Measurements from ENCODE around the gene OR4D11.
"Not testable (repeated sequence)": the region's sequence is repeated elsewhere in the genome, so short reads cannot be mapped to it uniquely, and the experiment has no call there.

Gene OR4D11

GRCh38 chr11:59503276-59503675 is at the start of gene OR4D11:
Gene OR4D11 (plus strand): TSS chr11:59503576. CDS start chr11:59503576, 0 bp downstream.
- no peak for DNase-seq

- no peak for DNase-seq
Observed at GRCh38 chr11:59456661-59457060, 46.7 kb upstream of the OR4D11 start, which contains the start of gene OR4D6. Gene OR4D6 (plus strand): TSS chr11:59456961. CDS start chr11:59456961, 0 bp downstream.

GRCh38 chr11:59459916-59460315 is 43.5 kb upstream of the OR4D11 start:
- DNase-seq: no peak

GRCh38 chr11:59463190-59463641 is 40.2 kb upstream of the OR4D11 start:
- no peak for DNase-seq

- no peak for DNase-seq
Observed at GRCh38 chr11:59473015-59473414, 30.4 kb upstream of the OR4D11 start, which contains the start of gene OR4D10. Gene OR4D10 (plus strand): TSS chr11:59473315. CDS start chr11:59477430, 4,115 bp downstream.

GRCh38 chr11:59475176-59475575 is 28.2 kb upstream of the OR4D11 start:
- no peak for DNase-seq

GRCh38 chr11:59479906-59480305 is 23.5 kb upstream of the OR4D11 start:
- DNase-seq: no peak

- DNase-seq: no peak
Observed at GRCh38 chr11:59480359-59480758, 23.0 kb upstream of the OR4D11 start.

GRCh38 chr11:59501931-59502330 is 1.4 kb upstream of the OR4D11 start:
- no peak for DNase-seq

GRCh38 chr11:59510941-59511589 is 7.7 kb downstream of the OR4D11 start, which contains the start of gene OR4D9:
Gene OR4D9 (plus strand): TSS chr11:59511539. CDS start chr11:59514913, 3,374 bp downstream.
- no peak for DNase-seq

- DNase-seq: no peak
Observed at GRCh38 chr11:59511675-59512074, 8.3 kb downstream of the OR4D11 start.

GRCh38 chr11:59520139-59520538 is 16.8 kb downstream of the OR4D11 start:
- not testable (repeated sequence) for DNase-seq

GRCh38 chr11:59520741-59521140 is 17.4 kb downstream of the OR4D11 start:
- DNase-seq: no peak

- no peak for DNase-seq
Observed at GRCh38 chr11:59523541-59523940, 20.2 kb downstream of the OR4D11 start.

- no peak for DNase-seq
Observed at GRCh38 chr11:59528711-59529110, 25.3 kb downstream of the OR4D11 start.

- DNase-seq: no peak
Observed at GRCh38 chr11:59532620-59533019, 29.2 kb downstream of the OR4D11 start.

GRCh38 chr11:59534676-59535075 is 31.3 kb downstream of the OR4D11 start:
- DNase-seq: no peak

- no peak for DNase-seq
Observed at GRCh38 chr11:59542142-59542810, 38.9 kb downstream of the OR4D11 start.

GRCh38 chr11:59543713-59544112 is 40.3 kb downstream of the OR4D11 start:
- DNase-seq: not testable (repeated sequence)

GRCh38 chr11:59544869-59545178 is 41.4 kb downstream of the OR4D11 start:
- DNase-seq: no peak

GRCh38 chr11:59545179-59546020 is 42.0 kb downstream of the OR4D11 start:
- DNase-seq: no peak

- DNase-seq: not testable (repeated sequence)
Observed at GRCh38 chr11:59547605-59548308, 44.4 kb downstream of the OR4D11 start.

GRCh38 chr11:59548309-59548656 is 44.9 kb downstream of the OR4D11 start:
- DNase-seq: no peak

All from 8988T (cell line).